HepG2 (cell line): ENCODE measurements around the gene CBLN3. TPM values are rescaled to one million over a fixed set of nuclear protein-coding genes. Genes with fewer than 3 reads are reported as not detected.
A peak's percentile ranks its signal among the peaks of the same experiment; 100 is the strongest.

ENCODE experiments used
- CAMTA2 ChIP-seq: sonication (generic); formaldehyde crosslinking; IDR thresholded peaks from 2 replicates; pipeline ENCODE4 v1.4.0; 2020; ENCODE audit warnings: mild to moderate bottlenecking, missing genetic modification reagents, borderline replicate concordance
- CBX1 ChIP-seq: IDR thresholded peaks from one replicate; pipeline ENCODE4 v1.6.1; 2016; ENCODE audit warnings: antibody characterized with exemption, low read depth
- CCAR2 ChIP-seq: fragments of 200-400 bp; formaldehyde crosslinking; optimal IDR thresholded peaks from 2 replicates; pipeline ENCODE3; 2018; ENCODE audit warnings: low read depth, mild to moderate bottlenecking, low read length, moderate library complexity
- CEBPB ChIP-seq: IDR thresholded peaks from 2 replicates; pipeline ENCODE4 v1.6.1; 2011; ENCODE audit warnings: low read depth, low read length, improper control_type of control experiment, borderline replicate concordance
- FOXO4 ChIP-seq: sonication (generic); formaldehyde crosslinking; conservative IDR thresholded peaks from 2 replicates; pipeline ENCODE4 v1.8.1; 2023; ENCODE audit warnings: missing genetic modification reagents
- GZF1 ChIP-seq: sonication (generic); formaldehyde crosslinking; IDR thresholded peaks from 2 replicates; pipeline ENCODE4 v1.5.1; 2020; ENCODE audit warnings: mild to moderate bottlenecking, missing genetic modification reagents
- IRX3 ChIP-seq: sonication (generic); formaldehyde crosslinking; IDR thresholded peaks from 2 replicates; pipeline ENCODE4 v1.8.1; 2023; ENCODE audit warnings: mild to moderate bottlenecking, low read depth, missing genetic modification reagents, borderline replicate concordance
- SIN3A ChIP-seq: IDR thresholded peaks from 2 replicates; pipeline ENCODE4 v1.6.1; 2011; ENCODE audit warnings: low read depth, mild to moderate bottlenecking, control low read depth, low read length, borderline replicate concordance
- SOX5 ChIP-seq: IDR thresholded peaks from 2 replicates; pipeline ENCODE4 v1.6.1; 2016; ENCODE audit warnings: borderline replicate concordance
- TEAD2 ChIP-seq: sonication (generic); formaldehyde crosslinking; IDR thresholded peaks from 2 replicates; pipeline ENCODE4 v1.9.0; 2021; ENCODE audit warnings: missing genetic modification reagents
- ZC3H4 ChIP-seq: sonication (generic); formaldehyde crosslinking; IDR thresholded peaks from 2 replicates; pipeline ENCODE4 v1.4.0; 2020; ENCODE audit warnings: missing genetic modification reagents, borderline replicate concordance
- ZFP36L2 ChIP-seq: sonication (generic); formaldehyde crosslinking; IDR thresholded peaks from 2 replicates; pipeline ENCODE4 v1.4.0; 2020; ENCODE audit warnings: missing genetic modification reagents
- ZMYM3 ChIP-seq: sonication (generic); formaldehyde crosslinking; IDR thresholded peaks from 2 replicates; pipeline ENCODE4 v1.5.1; 2020; ENCODE audit warnings: mild to moderate bottlenecking, missing genetic modification reagents
- ZNF350 ChIP-seq: sonication (generic); formaldehyde crosslinking; IDR thresholded peaks from 2 replicates; pipeline ENCODE4 v1.4.0; 2020; ENCODE audit warnings: mild to moderate bottlenecking, low read depth, missing genetic modification reagents, borderline replicate concordance
- ZNF354B ChIP-seq: sonication (generic); formaldehyde crosslinking; IDR thresholded peaks from 2 replicates; pipeline ENCODE4 v1.8.0; 2022; ENCODE audit warnings: mild to moderate bottlenecking, missing genetic modification reagents
- ZNF414 ChIP-seq: sonication (generic); formaldehyde crosslinking; IDR thresholded peaks from 2 replicates; pipeline ENCODE4 v1.5.0; 2020; ENCODE audit warnings: missing genetic modification reagents
- ZNF44 ChIP-seq: sonication (generic); formaldehyde crosslinking; IDR thresholded peaks from 2 replicates; pipeline ENCODE4 v1.5.1; 2020; ENCODE audit warnings: mild to moderate bottlenecking, missing genetic modification reagents
- ZNF550 ChIP-seq: sonication (generic); formaldehyde crosslinking; IDR thresholded peaks from 2 replicates; pipeline ENCODE4 v1.4.0; 2020; ENCODE audit warnings: mild to moderate bottlenecking, missing genetic modification reagents, borderline replicate concordance
- ZNF569 ChIP-seq: sonication (generic); formaldehyde crosslinking; IDR thresholded peaks from 2 replicates; pipeline ENCODE4 v1.5.0; 2020; ENCODE audit warnings: mild to moderate bottlenecking, missing genetic modification reagents, moderate library complexity, borderline replicate concordance
- ZNF652 ChIP-seq: IDR thresholded peaks from 2 replicates; pipeline ENCODE4 v1.6.1; 2016; ENCODE audit warnings: low read depth, borderline replicate concordance
- ZSCAN20 ChIP-seq: sonication (generic); formaldehyde crosslinking; IDR thresholded peaks from 2 replicates; pipeline ENCODE4 v1.4.0; 2020; ENCODE audit warnings: missing genetic modification reagents, mild to moderate bottlenecking, borderline replicate concordance
- polyA plus RNA-seq, 8 experiments: library from polyadenylated mRNA; depleted of rRNA in 3 of 8; stranded (reverse) in 7 of 8; unstranded in 1 of 8; fragments of >200 nt; fragmentation: Illumina TruSeq in 4 of 8; extraction: Trizol in 4 of 8; gene quantifications; 2 replicates each; pipeline versions ENCODE4 v1.2.1 to v1.2.3, GENCODE V29; 2011 to 2016; ENCODE audit warnings: low read depth in 4 of 8, missing spikeins in 1 of 8, mixed read lengths in 1 of 8; ENCODE audit not compliant: insufficient read depth in 1 of 8
- total RNA-seq, 5 experiments: library from RNA; depleted of rRNA; stranded (reverse); fragments of >200 nt; fragmentation: Illumina TruSeq; extraction: Trizol; gene quantifications; 2 replicates each; pipeline ENCODE4 v1.2.3, GENCODE V29; 2016; ENCODE audit warnings: low read depth in 1 of 5
- TF ChIP-seq, protein P1 (sequence below): IDR thresholded peaks from 2 replicates; pipeline ENCODE4 v1.6.1; 2018; ENCODE audit warnings: missing genetic modification reagents
- TF ChIP-seq, protein P2 (sequence below): IDR thresholded peaks from 2 replicates; pipeline ENCODE4 v1.6.1; 2016; ENCODE audit warnings: mild to moderate bottlenecking, missing biosample characterization, missing genetic modification reagents

The CBLN3 gene
- total and polyA plus RNA-seq, 2 of the 13 experiments (the other 11 are each of a cell fraction or from before 2014, with no cell fraction given) = 0.66 to 0.98 TPM

DNA sequence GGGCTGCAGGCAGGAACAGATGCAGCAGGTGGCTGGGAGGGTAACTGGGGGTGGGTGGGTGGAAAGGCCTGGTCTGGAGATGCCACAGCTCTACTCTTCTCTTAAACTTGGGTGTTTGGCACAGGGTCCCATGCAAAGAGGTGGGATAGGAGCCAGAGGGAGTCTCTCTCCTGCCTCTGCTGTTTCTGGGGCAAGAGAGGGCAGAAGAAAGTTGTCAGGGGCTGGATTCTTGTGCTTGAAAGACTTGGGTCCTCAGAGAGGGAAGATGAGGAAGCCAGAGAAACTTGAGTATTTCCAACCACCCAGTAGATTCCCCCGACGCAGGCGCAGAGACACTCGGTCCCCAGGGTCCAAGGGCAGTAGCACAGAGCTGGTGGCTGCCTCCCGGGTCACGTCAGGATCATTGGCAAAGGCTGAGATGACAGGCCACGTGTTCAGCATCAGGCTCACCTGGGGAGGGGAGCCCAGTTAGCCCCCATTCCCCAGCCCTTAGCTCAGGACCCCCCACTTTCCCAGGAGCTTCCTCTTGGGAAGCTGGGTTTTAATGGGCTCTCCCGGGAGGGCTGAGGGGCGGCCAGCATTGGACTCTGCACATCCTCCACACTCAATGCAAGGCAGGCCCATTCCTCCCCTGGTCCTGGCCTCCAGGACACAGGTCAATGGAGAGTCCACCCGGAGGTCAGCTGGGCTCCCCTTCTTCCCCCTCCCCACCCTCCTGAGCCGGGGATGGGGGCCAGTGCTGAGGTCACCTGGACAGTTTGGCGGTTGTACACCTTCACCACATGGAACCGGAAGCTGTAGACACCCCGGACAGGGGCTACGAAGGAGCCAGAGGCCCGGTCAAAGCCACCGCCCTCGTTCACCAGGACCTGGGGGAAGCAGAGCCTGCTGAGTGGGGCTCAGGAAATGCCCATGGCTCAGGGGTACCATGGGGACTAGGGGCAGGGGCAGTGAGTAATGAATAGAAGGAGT is 1.6 kb downstream of the CBLN3 start (continued):
- TF ChIP-seq ZNF44 = peak; percentile 71; the same call in 1 of the 2 replicates
- no peak; the same call in 1 of the 2 replicates for TF ChIP-seq IRX3
- TF ChIP-seq CEBPB = no peak
- TF ChIP-seq FOXO4 (CRISPR knock-in tag) = no peak
- TF ChIP-seq ZNF350 (CRISPR knock-in tag) = peak; percentile 65; the same call in 1 of the 2 replicates
- TF ChIP-seq SIN3A = no peak
- no peak for TF ChIP-seq ZNF569 (CRISPR knock-in tag)
- TF ChIP-seq ZMYM3 (CRISPR knock-in tag) = peak; percentile 57
- TF ChIP-seq CCAR2 = no peak
- peak; percentile 39 for TF ChIP-seq CBX1
- TF ChIP-seq ZNF550 (CRISPR knock-in tag) = peak; percentile 34; the same call in 1 of the 2 replicates
- TF ChIP-seq, protein P1, sequence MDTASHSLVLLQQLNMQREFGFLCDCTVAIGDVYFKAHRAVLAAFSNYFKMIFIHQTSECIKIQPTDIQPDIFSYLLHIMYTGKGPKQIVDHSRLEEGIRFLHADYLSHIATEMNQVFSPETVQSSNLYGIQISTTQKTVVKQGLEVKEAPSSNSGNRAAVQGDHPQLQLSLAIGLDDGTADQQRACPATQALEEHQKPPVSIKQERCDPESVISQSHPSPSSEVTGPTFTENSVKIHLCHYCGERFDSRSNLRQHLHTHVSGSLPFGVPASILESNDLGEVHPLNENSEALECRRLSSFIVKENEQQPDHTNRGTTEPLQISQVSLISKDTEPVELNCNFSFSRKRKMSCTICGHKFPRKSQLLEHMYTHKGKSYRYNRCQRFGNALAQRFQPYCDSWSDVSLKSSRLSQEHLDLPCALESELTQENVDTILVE = no peak
- TF ChIP-seq, protein P2, sequence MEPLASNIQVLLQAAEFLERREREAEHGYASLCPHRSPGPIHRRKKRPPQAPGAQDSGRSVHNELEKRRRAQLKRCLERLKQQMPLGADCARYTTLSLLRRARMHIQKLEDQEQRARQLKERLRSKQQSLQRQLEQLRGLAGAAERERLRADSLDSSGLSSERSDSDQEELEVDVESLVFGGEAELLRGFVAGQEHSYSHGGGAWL (CRISPR knock-in tag) = peak; percentile 78
- no peak for TF ChIP-seq CAMTA2 (CRISPR knock-in tag)
- TF ChIP-seq SOX5 (CRISPR knock-in tag) = peak; percentile 15; the same call in 1 of the 2 replicates
- no peak for TF ChIP-seq ZSCAN20 (CRISPR knock-in tag)
- TF ChIP-seq ZNF354B (CRISPR knock-in tag) = no peak
- TF ChIP-seq ZC3H4 (CRISPR knock-in tag) = no peak
- TF ChIP-seq TEAD2 (CRISPR knock-in tag) = no peak
- no peak for TF ChIP-seq ZNF652 (CRISPR knock-in tag)
- peak; percentile 23; the same call in 1 of the 2 replicates for TF ChIP-seq ZNF414 (CRISPR knock-in tag)
- TF ChIP-seq GZF1 (CRISPR knock-in tag) = 0 out of 2 replicates have a peak, but pooled peaks have one; percentile 23
- no peak for TF ChIP-seq ZFP36L2 (CRISPR knock-in tag)
